GM21737 (cell line): ENCODE data around the gene LOC128125822.
A peak's percentile ranks its signal among the peaks of the same experiment; 100 is the strongest.
"Not testable (repeated sequence)": the region's sequence is repeated elsewhere in the genome, so short reads cannot be mapped to it uniquely, and the experiment has no call there.

Experiments
- ATAC-seq: cut with Tn5 transposase; IDR thresholded peaks from one replicate; pipeline ENCODE4 v1.9.1; 2021; ENCODE audit warnings: mild to moderate bottlenecking, moderate library complexity; ENCODE audit not compliant: unreplicated experiment

The LOC128125822 gene

DNA sequence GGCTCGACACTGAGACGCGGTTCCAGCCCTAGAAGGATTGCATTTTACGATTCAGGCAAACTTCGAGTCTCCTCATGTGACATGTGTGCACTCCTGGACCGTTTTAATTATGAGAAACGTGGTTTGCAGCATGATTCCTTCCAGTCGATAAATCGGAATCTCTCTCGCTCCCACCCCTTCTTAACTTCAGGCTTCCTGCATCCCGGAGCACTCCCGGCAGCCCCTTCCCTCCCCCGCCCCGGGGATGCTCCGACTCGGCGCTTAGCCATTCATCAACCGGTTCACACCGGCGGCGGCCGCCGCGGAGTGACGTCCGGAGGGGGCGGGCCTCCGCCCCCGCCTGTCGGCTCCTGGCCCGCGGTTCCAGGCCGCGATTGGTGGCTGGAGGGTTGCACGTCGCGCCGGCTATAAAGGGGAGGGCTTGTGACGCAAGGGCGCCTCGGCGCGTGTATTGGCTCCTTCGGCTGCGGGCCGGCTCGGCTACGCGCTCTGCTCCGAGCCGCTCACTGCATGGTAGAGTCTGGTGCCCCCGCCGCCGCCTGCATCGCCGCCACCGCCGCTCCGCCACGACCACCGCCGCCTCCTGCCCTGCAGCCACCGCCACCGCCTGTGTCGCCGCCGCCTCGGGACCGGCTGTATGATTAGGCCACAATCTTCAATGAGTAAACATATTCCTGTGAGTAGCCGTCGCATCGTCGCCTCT, at the start of gene LOC128125822, which contains the start of gene PTP4A1:
Gene LOC128125822 (plus strand): TSS at position 437 of the 703 bp plus-strand sequence.
Gene PTP4A1 (plus strand): TSS at position 437 of the 703 bp plus-strand sequence. CDS start 4,401 bp downstream, outside the sequence.
- peak; percentile 89 for ATAC-seq

DNA sequence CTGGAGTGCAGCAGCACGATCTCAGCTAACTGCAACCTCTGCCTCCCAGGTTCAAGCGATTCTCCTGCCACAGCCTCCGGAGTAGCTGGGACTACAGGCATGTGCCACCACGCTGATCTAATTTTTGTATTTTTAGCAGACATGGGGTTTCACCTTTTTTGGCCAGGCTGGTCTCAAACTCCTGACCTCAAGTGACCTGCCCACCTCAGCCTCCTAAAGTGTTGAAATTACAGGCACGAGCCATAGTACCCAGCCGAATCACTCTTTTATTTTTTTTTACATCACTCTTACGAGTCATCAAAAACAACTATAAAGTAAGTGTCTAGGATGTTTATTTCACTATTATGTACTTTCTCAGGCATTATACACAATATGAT, 49.4 kb upstream of the LOC128125822 start:
- ATAC-seq, result not testable (repeated sequence)

DNA sequence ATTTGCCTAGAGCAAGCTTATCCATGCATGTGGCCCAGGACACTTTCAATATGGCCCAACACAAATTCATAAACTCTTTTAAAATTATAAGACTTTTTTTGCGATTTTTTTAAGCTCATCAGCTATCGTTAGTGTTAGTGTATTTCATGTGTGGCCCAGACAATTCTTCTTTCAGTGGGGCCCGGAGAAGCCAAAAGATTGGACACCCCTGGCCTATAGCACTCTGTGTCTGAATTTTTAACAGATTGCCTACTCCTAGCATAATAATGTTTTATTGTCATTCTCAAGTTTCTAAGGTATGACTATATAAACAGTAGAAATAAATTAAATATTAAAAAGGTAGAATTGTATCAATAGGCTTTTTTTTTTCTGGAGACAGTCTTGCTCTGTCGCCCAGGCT, 48.6 kb upstream of the LOC128125822 start:
- ATAC-seq, result no peak

DNA sequence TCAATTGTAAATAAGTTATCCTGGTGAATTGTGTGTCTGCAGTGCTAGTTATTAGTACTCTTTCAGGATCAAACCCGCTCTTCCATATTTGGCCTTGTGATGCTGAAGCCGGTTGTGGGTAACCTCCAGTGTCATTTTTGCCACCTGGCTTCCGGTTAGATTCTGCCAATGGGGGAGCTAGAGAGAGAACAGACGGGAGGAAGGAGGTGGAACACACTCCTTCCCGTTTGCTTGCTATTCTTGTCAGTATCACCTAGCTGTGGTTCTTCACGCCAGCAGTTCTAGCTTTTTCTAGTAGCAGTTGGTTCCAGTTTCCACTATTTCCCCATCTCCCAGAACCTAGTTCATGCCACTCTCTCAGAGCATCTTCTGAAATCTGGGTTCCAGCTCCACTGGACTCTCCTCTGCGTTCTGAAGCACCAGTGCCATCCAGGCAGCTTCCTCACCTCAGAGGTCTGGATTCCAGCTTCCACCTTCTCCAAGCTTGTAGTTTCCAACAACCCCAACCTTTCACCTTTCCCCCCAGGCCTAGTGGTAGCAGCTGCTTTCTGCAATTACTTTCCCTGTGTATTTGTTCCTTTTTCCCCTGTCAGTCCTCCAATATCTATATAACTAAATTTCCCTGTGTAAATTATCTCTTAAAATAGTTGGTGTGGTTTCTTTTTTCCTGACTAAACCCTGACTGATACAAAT, 46.9 kb upstream of the LOC128125822 start:
- no peak for ATAC-seq

DNA sequence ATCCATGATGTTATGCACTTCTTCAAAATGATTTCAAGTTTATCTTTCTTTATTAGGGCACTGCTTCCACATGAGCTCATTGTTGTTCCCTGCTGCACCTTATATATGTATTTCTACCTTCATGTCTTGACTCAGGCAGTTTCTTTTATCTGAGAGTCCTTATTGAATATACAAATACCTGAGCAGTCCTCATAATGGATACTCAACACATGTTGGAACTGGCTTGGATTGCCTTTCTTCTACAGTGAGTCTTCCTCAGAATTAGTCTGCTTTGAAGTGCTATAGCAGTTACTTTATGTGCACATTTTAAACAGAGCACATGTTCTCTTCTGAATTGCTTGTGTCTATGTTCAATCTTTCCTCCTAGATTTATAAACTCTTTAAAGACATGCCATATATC, 45.3 kb upstream of the LOC128125822 start:
- no peak for ATAC-seq

DNA sequence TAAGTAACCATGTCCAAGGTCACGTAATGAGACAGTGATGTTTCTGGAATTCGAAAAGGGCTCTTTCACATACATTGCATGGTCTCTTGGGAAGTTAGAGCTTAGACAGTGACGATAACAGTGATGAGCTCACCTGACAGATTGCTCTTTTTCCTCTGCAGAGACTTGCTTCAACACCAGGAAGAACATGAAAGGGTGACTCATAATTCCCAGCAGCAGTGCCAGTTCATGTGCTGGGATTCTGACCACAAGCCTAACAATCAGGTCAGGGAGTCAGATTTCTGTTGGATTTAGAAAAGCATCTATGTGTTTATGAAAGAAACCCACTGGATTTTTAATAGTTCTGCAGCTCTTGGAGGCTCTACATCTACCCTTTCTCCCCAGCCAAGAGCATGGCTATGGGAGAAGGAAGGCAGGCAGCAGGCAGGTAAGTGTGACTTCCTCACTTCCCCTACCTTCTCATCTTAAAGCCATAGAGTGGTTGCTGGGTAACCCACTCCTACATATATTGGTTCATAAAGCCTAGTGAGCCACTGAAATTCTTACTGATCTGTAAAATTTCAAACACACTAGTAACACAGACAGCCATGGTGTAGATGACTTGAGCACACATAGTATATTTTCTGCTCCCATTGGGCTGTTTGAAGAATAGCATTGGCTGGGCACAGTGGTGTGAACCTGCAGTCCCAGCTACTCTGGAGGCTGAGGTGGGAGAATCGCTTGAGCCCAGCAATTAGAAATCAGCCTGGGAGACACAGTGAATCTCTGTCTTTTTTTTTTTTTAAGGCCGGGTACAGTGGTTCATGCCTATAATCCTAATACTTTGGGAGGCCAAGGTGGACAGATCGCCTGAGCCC, 44.4 kb upstream of the LOC128125822 start:
- no peak for ATAC-seq

DNA sequence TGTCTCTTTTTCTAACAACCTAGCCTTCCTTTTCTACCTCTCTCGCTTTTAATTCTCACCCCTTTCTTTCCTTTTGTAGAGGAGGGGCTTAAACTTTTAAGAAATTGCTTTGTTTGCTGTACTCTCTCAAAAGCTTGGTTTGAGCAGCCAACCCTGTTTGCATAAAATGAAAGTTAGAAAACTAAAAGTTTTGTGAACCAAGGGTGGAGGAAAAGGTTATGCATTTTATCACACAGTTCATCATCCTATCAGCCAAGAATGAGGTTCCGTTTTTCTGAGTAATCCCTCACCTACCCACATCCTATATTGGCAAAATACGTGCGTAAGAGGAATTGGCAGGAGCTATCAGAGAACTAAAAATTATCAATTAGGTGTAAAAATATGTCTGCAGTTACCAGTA, 42.8 kb upstream of the LOC128125822 start:
- ATAC-seq, result no peak

DNA sequence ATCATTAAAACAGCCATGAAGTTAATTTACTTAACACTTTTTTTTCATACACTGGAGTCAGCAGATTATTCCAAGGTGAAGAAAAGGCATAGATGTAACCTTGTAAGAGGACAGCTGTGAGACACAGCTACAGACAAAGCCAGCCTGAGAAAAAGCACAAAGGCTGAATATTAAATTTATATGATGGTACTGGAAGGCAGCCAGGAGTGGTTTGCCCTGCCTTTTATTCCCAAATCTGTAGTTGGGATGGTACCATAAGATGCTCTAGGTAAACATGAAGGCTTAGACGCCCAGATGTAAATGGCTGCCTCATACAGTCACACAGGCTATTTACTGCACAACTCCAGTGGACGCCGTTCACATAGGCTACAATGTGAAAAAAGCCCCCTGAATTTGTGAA, 42.1 kb upstream of the LOC128125822 start:
- ATAC-seq, result no peak

DNA sequence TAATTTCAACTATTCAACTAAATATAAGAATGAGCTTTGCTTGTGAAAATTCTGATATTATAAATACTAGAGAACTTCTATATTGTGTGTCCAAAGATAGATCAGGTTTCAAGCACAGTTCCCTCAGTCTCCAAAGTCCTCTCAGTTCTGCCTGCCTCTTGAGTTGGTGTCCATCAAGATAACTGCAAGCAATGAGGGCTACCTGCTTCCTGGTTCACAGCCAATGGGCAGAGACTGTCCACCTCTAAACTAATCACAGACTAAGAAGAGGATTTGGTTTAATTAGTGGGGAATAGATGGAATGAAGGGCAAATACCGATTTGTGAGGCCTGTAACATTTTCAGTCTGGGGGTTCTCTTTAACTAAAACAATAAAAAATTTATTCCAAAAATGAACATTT, 41.3 kb upstream of the LOC128125822 start:
- no peak for ATAC-seq

DNA sequence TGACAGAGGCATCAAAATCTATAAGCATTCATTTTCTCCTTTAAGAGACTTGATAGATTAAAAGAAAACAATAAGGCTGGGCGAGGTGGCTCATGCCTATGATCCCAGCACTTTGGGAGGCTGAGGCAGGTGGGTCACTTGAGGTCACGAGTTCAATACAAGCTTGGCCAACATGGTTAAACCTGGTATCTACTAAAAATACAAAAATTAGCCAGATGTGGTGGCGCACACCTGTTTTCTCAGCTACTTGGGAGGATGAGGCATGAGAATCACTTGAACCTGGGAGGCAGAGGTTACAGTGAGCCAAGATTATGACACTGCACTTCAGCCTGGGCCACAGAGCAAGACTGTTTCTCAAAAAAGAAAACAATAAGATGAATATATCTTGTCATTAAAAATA, 39.3 kb upstream of the LOC128125822 start:
- no peak for ATAC-seq

DNA sequence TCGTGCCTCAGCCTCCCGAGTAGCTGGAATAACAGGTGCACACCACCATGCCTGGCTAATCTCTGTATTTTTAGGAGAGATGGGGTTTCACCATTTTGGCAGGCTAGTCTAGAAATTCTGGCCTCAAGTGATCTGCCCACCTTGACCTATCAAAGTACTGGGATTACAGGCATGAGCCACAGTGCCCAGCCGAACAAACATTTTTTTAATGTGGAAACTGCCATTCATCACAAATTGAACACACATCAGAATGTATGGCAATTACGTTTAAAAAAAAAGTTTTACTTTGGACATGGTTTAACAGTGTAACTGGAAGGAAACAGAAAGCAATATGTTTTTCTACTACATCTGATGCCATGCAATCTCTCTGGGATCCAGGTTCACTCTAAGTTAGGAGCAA, 38.3 kb upstream of the LOC128125822 start:
- ATAC-seq, result no peak

DNA sequence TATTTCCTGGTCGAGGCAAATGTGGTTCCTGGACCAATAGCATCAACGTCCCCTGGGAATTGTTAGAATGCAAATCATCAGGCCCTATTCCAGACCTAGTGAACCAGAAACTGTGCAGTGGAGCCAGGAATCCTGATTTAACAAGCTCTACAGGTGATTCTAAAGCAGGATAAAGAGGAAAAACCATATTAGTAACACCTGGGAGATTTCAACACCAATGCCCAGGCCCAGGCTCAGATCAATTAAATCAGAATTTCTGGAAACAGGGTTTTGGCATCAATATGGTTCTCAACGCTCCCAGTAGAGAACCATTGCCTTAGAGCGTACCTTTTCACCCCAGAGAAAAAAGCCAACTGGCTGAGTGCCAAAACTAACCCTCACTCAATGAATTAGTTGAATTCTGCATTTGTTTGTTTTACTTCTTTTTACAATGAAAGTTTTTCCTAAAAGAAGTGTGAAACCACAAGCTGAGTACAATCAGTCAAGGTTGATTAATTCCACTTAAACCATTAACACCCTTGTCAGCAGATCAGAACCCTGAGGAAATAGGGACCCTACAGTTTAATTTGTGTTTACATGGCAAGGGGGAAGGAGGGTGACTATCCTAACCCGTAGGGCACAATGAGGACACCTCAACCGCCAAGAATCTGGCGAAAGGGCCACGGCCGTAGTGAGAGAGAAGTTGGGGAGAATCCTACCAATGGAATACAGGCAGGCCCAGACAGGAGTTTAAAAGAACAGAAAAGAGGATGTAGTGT, 34.9 kb upstream of the LOC128125822 start:
- peak; percentile 71 for ATAC-seq

DNA sequence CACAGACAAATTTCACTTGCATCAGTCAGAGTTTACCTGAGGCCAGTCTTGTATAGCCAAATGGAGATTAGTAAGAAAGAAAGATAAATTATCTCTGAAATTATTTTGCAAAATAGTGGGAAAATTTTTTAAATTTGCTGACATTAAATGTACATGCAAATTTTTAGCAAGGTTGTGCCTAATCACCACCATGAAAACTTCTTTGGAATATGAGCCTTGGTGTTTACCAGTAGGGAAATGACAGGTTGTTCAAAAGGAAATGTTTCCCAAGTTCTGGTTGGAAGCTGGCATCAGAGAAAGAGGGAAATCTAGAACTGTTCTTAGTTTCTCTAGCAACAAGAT, 34.4 kb upstream of the LOC128125822 start:
- no peak for ATAC-seq

DNA sequence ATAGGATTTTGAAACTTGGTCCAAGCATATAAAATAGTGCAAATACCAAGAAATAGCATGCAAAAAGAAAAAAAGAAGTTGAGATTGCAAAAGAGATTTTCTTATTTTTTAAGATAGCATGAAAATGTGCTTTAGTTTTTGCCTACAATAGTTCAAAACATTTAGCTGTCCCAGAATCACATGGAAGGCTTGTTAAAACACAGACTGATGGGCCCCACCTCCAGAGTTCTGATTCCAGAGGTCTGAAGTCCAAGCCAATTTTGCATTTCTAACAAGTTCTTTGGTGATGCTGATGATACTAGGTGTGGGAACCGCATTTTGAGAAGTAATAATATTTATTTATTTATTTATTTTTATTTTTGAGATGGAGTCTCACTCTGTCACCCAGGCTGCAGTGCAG, 33.7 kb upstream of the LOC128125822 start:
- no peak for ATAC-seq

DNA sequence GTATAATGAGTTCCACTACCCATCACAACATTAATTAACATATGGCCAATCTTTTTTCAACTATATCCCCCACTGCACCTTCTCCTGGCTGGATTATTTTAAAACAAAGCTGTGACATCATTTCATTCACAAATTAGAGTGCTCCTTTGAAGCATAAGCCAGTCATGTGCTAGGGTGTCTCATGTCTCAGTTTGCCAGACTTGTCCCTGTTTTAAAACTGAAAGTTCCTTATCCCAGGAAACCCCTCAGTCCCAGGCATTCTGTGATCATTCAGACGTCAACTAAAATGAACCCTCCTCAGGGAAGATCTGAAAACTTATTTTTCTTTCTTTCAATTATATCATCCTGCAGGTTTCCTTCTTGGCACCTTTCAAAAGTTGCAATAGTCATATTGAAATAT, 29.3 kb upstream of the LOC128125822 start:
- ATAC-seq, result no peak

DNA sequence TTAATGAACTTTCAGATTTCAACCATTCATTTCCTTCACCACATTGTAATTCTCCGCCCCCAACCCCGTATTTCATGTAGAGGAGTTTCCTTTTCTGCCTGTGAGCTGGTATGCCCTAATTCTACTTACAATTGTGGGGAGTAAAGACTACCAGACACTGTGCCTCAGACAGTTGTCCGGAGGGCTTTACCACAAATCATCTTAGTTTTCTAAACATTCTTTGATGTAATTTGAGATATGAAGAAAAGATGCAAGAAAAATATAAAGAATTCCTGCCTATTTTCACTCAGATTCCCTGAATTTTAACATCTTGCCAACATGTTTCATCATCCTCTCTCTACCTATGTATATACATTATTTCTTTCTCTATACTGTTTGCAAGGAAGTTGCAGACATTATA, 28.3 kb upstream of the LOC128125822 start:
- ATAC-seq, result no peak

DNA sequence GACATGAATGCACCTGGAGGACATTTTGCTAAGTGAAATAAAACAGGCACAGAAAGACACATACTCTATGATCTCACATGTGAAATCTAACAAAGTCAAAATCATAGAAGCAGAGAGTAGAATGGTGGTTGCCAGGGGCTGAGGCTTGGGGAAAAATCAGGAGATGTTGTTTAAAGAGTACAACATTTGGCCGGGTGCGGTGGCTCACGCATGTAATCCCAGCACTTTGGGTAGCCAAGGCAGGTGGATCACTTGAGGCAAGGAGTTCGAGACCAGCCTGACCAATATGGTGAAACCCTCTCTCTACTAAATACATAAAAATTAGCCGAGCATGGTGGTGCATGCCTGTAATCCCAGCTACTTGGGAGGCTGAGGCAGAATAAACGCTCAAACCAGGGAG, 26.0 kb upstream of the LOC128125822 start:
- ATAC-seq, result no peak

DNA sequence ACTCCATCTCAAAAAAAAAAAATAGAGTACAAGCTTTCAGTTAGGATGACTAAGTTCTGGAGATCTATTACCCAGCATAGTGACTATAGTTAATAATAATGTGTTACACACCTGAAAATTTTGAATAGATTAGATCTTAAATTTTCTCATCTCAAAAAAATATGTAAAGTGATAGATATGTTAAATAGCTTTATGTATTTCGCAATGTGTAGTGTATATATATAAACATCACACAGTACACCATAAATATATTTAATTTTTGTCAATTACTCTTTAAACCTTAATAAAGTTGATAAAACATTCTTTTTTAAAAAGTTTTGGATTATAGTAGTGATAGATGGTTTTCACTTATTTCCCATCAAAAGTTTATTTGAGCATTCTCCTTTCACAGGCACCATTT, 25.6 kb upstream of the LOC128125822 start:
- no peak for ATAC-seq

DNA sequence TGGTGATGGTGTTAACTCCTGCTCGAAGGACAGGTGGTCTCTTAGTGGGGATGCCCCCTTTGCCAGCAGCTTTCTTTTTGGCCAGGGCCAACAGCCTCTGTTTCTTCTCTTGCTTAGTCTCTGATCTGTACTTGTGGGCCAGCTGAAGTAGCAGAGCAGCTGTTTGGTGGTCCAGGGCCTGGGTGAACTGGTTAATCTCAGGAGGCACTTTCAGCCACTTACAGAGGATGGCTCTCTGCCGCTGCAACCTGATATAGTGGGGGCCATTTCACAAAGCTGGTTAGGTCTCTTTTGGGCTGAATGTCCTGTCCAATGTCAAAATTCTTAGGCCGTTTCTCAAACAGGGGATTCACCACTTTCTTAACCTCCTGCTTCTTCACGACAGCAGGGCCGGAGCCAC, 23.2 kb upstream of the LOC128125822 start:
- no peak for ATAC-seq

DNA sequence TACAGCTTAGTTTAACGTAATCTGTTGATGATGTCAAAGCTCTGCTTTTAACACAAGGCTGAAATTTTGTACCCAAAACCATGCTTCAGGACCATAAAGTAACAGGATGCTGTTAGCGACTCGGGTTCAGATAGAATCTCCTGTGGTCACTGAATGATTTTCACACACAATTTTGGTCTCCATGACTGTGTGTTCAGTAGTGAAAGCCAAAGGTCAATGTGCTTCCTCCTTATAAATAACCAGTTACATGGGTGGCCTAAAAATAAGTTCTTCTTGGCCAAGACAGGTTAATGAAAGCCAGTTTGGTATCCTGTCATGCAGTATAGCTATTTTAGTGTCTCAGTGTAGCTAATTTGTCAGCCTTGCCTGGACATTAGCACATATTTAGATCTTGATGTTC, 19.1 kb upstream of the LOC128125822 start:
- peak; percentile 100 for ATAC-seq

DNA sequence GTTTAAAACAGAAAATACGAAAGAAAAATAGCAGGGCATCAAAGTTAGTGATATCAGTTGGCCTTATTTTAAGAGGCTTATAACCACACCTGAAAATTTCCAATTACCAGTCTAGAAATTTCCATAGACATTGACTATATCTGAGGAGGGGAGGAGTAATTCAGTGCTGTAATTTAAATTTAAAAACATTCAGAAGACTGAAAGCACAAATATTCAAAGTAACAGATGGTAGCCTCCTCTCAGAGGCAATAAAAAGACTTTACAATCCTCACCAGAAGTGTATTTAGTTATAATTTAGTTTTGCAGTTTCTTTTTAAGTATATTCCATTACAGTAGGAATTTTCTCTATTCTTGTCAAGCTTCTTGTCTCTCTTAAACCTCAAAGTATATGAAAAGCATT, 18.4 kb upstream of the LOC128125822 start:
- ATAC-seq, result no peak
